IMR-90 (cell line): Measurements from ENCODE around the gene HPSE2.

ENCODE experiments used
- CEBPB ChIP-seq: IDR thresholded peaks from 2 replicates; pipeline ENCODE4 v1.6.1; 2012; ENCODE audit warnings: low read depth, low read length, improper control_type of control experiment
- CHD1 ChIP-seq: IDR thresholded peaks from 2 replicates; pipeline ENCODE4 v1.6.1; 2012; ENCODE audit warnings: low read depth, low read length, improper control_type of control experiment
- FOS ChIP-seq: fragments of 150-350 bp; IDR thresholded peaks from 2 replicates; pipeline ENCODE4 v1.6.1; 2016; ENCODE audit warnings: low read depth, low read length
- MAFK ChIP-seq: IDR thresholded peaks from 2 replicates; pipeline ENCODE4 v1.6.1; 2012; ENCODE audit warnings: low read depth, low read length, improper control_type of control experiment
- MXI1 ChIP-seq: IDR thresholded peaks from 2 replicates; pipeline ENCODE4 v1.6.1; 2012; ENCODE audit warnings: low read depth, mild to moderate bottlenecking, low read length, moderate library complexity, borderline replicate concordance
- NFE2L2 ChIP-seq: fragments of 150-350 bp; IDR thresholded peaks from 2 replicates; pipeline ENCODE4 v1.6.1; 2016; ENCODE audit warnings: low read depth, mild to moderate bottlenecking, low read length
- POLR2A ChIP-seq: IDR thresholded peaks from 2 replicates; pipeline ENCODE4 v1.6.1; 2012; ENCODE audit warnings: mild to moderate bottlenecking, low read depth, low read length
- RAD21 ChIP-seq: IDR thresholded peaks from 2 replicates; pipeline ENCODE4 v1.6.1; 2012; ENCODE audit warnings: low read length, improper control_type of control experiment
- RCOR1 ChIP-seq: IDR thresholded peaks from 2 replicates; pipeline ENCODE4 v1.6.1; 2012; ENCODE audit warnings: mild to moderate bottlenecking, low read length, improper control_type of control experiment; ENCODE audit not compliant: insufficient replicate concordance
- RFX5 ChIP-seq: IDR thresholded peaks from 2 replicates; pipeline ENCODE4 v1.8.0; 2012; ENCODE audit warnings: low read depth, mild to moderate bottlenecking, low read length, moderate library complexity
- TF ChIP-seq, protein P1 (sequence below): conservative IDR thresholded peaks from 2 replicates; pipeline ENCODE4 v1.5.1; 2012; ENCODE audit warnings: mild to moderate bottlenecking, low read depth, low read length, improper control_type of control experiment

DNA sequence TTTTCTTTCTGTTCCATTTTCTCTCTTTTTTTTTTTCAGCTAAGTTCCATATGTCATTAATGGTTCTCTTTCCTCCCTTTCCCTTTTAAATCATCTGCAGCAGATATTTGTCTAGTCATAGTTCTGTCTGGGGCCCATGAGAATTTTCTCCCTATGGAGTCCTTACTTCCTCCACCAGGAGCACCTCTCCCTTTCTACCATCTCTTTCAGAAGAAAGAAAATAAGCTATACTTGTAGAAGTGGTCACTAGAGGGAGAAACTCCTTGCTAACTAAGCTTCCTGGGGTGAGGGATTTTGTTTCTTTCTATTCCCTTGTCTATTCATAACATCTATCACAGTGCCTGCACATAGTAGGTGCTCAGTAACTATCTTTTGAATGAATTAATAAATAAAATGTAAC lies 558.8 kb downstream of the HPSE2 start:
- TF ChIP-seq, protein P1, sequence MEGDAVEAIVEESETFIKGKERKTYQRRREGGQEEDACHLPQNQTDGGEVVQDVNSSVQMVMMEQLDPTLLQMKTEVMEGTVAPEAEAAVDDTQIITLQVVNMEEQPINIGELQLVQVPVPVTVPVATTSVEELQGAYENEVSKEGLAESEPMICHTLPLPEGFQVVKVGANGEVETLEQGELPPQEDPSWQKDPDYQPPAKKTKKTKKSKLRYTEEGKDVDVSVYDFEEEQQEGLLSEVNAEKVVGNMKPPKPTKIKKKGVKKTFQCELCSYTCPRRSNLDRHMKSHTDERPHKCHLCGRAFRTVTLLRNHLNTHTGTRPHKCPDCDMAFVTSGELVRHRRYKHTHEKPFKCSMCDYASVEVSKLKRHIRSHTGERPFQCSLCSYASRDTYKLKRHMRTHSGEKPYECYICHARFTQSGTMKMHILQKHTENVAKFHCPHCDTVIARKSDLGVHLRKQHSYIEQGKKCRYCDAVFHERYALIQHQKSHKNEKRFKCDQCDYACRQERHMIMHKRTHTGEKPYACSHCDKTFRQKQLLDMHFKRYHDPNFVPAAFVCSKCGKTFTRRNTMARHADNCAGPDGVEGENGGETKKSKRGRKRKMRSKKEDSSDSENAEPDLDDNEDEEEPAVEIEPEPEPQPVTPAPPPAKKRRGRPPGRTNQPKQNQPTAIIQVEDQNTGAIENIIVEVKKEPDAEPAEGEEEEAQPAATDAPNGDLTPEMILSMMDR, result no peak
- TF ChIP-seq POLR2A, result no peak
- no peak for TF ChIP-seq CHD1
- TF ChIP-seq CEBPB, result no peak
- TF ChIP-seq RAD21, result no peak
- TF ChIP-seq NFE2L2, result no peak
- TF ChIP-seq RCOR1, result no peak
- TF ChIP-seq MXI1, result no peak
- no peak for TF ChIP-seq RFX5
- no peak for TF ChIP-seq FOS
- TF ChIP-seq MAFK, result no peak
